Mucosa of descending colon (tissue), 3 donors: Measurements from ENCODE around the gene MAMLD1. TPM values are rescaled to one million over a fixed set of nuclear protein-coding genes. Genes with fewer than 3 reads are reported as not detected.

ENCODE experiments used
- ATAC-seq: fragments of 200-7000 bp; cut with Tn5 transposase; one replicate; pipeline ENCODE4 v1.9.1; 2020; ENCODE audit warnings: mild to moderate bottlenecking, moderate library complexity
- DNase-seq, 3 donors: peaks; one replicate each; pipeline ENCODE4 v3.0.0-alpha.2; 2020
- H3K36me3 ChIP-seq: fragments of 200-600 bp; one replicate; pipeline ENCODE4 v1.8.0; 2021; ENCODE audit warnings: low read depth, mild to moderate bottlenecking
- H3K4me1 ChIP-seq: fragments of 200-600 bp; one replicate; pipeline ENCODE4 v1.8.0; 2021; ENCODE audit warnings: low read depth, mild to moderate bottlenecking
- H3K4me3 ChIP-seq: fragments of 200-600 bp; one replicate; pipeline ENCODE4 v1.8.0; 2021; ENCODE audit warnings: mild to moderate bottlenecking
- H3K9me3 ChIP-seq: fragments of 200-600 bp; one replicate; pipeline ENCODE4 v1.8.0; 2021; ENCODE audit warnings: mild to moderate bottlenecking
- CTCF ChIP-seq: fragments of 200-600 bp; IDR thresholded peaks from one replicate; pipeline ENCODE4 v1.8.0; 2022; ENCODE audit warnings: antibody characterized with exemption, mild to moderate bottlenecking
- intact Hi-C, 2 donors: fragments of 100-400 bp; cut with DNase I in 1 of 2; cut with micrococcal nuclease in 1 of 2; formaldehyde crosslinking; loops; one replicate each; pipeline versions ENCODE4 v1.11.0 to v1.11.1; 2022; cut with DNase I, micrococcal nuclease
- total RNA-seq, 3 donors: library from RNA; stranded (reverse); fragmentation: NEBNext Ultra II Directional in 2 of 3; extraction: Animal tissue kit (Norgen Biotek cat#: 25700) in 2 of 3; gene quantifications; one replicate each; pipeline versions ENCODE4 v1.2.1 to v1.2.4, GENCODE V29; 2021 to 2023
- donor health status: DM: no; HTN: no; CAD: no; lungs with moderate emphysema.
- donor health status: DM: no; HTN: no; CAD: no.
- donor health status: DM: no; HTN: yes; CAD: no.

The MAMLD1 gene
- total RNA-seq, 3 donors from 2014 or later = 0.69 to 4.5 (median 1.0) TPM

GRCh38 chrX:150548684-150549083, 185.6 kb downstream of the MAMLD1 start:
- TF ChIP-seq CTCF = no peak
- Histone ChIP-seq H3K36me3 (no peaks in the 10 kb centered on the region), H3K4me1 (no peaks in the 10 kb centered on the region), H3K4me3 (no peak overlapping the region), H3K9me3 (no peaks in the 10 kb centered on the region)
- DNase-seq (no peak), ATAC-seq (no peak)
- intact Hi-C loops = no loop called here

GRCh38 chrX:150551963-150552362, 188.8 kb downstream of the MAMLD1 start:
- DNase-seq = no peak
- intact Hi-C loops = no loop called here
- Histone ChIP-seq H3K9me3 (no peaks in the 10 kb centered on the region), H3K36me3 (no peaks in the 10 kb centered on the region), H3K4me1 (no peaks in the 10 kb centered on the region), H3K4me3 (no peak overlapping the region)
- TF ChIP-seq CTCF = no peak
- no peak for ATAC-seq

GRCh38 chrX:150558424-150558823, 195.3 kb downstream of the MAMLD1 start:
- no peak for ATAC-seq

More at GRCh38 chrX:150558424-150558823, 195.3 kb downstream of the MAMLD1 start:
- intact Hi-C loops = no loop called here
- H3K9me3 ChIP-seq = no peaks in the 10 kb centered on the region
- no peak for DNase-seq
- no peaks in the 10 kb centered on the region for H3K36me3 ChIP-seq
- no peak overlapping the region for H3K4me3 ChIP-seq
- H3K4me1 ChIP-seq = no peaks in the 10 kb centered on the region
- no peak for TF ChIP-seq CTCF

Other genes starting within 250 kb of the MAMLD1 start
- gene MTM1, start 205.3 kb downstream of the MAMLD1 start, total RNA-seq = 10 to 100 TPM; 42.2 to 77.3 (median 56.9) TPM